HG03139 (cell line): ENCODE measurements around the gene UNC13A.

ENCODE experiments used
- ATAC-seq: cut with Tn5 transposase; IDR thresholded peaks from one replicate; pipeline ENCODE4 v1.9.1; 2021; ENCODE audit not compliant: unreplicated experiment

Gene UNC13A

GRCh38 chr19:17711851-17712250, 23.7 kb upstream of the UNC13A start:
- ATAC-seq, result no peak

GRCh38 chr19:17706750-17707181, 18.6 kb upstream of the UNC13A start:
- no peak for ATAC-seq

GRCh38 chr19:17703824-17704463, 15.8 kb upstream of the UNC13A start:
- ATAC-seq, result no peak

- ATAC-seq, result no peak
These were observed 7.0 kb upstream of the UNC13A start for GRCh38 chr19:17695198-17695597.

- no peak for ATAC-seq
These were observed 4.4 kb upstream of the UNC13A start for GRCh38 chr19:17692566-17692965.

- ATAC-seq, result no peak
These were observed 870 bp upstream of the UNC13A start for GRCh38 chr19:17688853-17689595.

- ATAC-seq, result no peak
These were observed 855 bp downstream of the UNC13A start for GRCh38 chr19:17687141-17687856.

GRCh38 chr19:17686592-17687024, 1.5 kb downstream of the UNC13A start:
- ATAC-seq, result no peak

GRCh38 chr19:17686023-17686521, 2.1 kb downstream of the UNC13A start:
- no peak for ATAC-seq

- ATAC-seq, result no peak
These were observed 2.6 kb downstream of the UNC13A start for GRCh38 chr19:17685451-17686022.

GRCh38 chr19:17684256-17684655, 3.9 kb downstream of the UNC13A start:
- ATAC-seq, result no peak

GRCh38 chr19:17683078-17683477, 5.1 kb downstream of the UNC13A start:
- no peak for ATAC-seq

GRCh38 chr19:17682273-17682672, 5.9 kb downstream of the UNC13A start:
- no peak for ATAC-seq

GRCh38 chr19:17681505-17682125, 6.5 kb downstream of the UNC13A start:
- no peak for ATAC-seq

- ATAC-seq, result no peak
These were observed 7.9 kb downstream of the UNC13A start for GRCh38 chr19:17680230-17680722.

GRCh38 chr19:17679526-17680229, 8.5 kb downstream of the UNC13A start:
- ATAC-seq, result no peak

GRCh38 chr19:17678836-17679235, 9.3 kb downstream of the UNC13A start:
- no peak for ATAC-seq

GRCh38 chr19:17677002-17677401, 11.2 kb downstream of the UNC13A start:
- ATAC-seq, result no peak

GRCh38 chr19:17676295-17676694, 11.9 kb downstream of the UNC13A start:
- no peak for ATAC-seq
